Ishikawa (cell line): ENCODE results near the gene GRM7.

Experiments
- CEBPB ChIP-seq: IDR thresholded peaks from 2 replicates; pipeline ENCODE4 v1.6.1; 2012
- CREB1 ChIP-seq: IDR thresholded peaks from 2 replicates; pipeline ENCODE4 v1.6.1; 2012; ENCODE audit warnings: low read depth
- EGR1 ChIP-seq: IDR thresholded peaks from 2 replicates; pipeline ENCODE4 v1.6.1; 2012
- EP300 ChIP-seq: IDR thresholded peaks from 2 replicates; pipeline ENCODE4 v1.6.1; 2012; ENCODE audit warnings: borderline replicate concordance
- FOXM1 ChIP-seq: IDR thresholded peaks from 2 replicates; pipeline ENCODE4 v1.6.1; 2012; ENCODE audit warnings: low read depth, borderline replicate concordance
- MAX ChIP-seq: IDR thresholded peaks from 2 replicates; pipeline ENCODE4 v1.6.1; 2012
- RAD21 ChIP-seq: IDR thresholded peaks from 2 replicates; pipeline ENCODE4 v1.6.1; 2012; ENCODE audit warnings: low read depth
- REST ChIP-seq: IDR thresholded peaks from 2 replicates; pipeline ENCODE4 v1.6.1; 2012; ENCODE audit warnings: low read depth, mild to moderate bottlenecking
- TAF1 ChIP-seq: IDR thresholded peaks from 2 replicates; pipeline ENCODE4 v1.6.1; 2012; ENCODE audit warnings: low read depth, mild to moderate bottlenecking
- TCF12 ChIP-seq: IDR thresholded peaks from 2 replicates; pipeline ENCODE4 v1.6.1; 2012; ENCODE audit warnings: low read depth
- USF1 ChIP-seq: IDR thresholded peaks from 2 replicates; pipeline ENCODE4 v1.6.1; 2012
- YY1 ChIP-seq: IDR thresholded peaks from 2 replicates; pipeline ENCODE4 v1.6.1; 2012; ENCODE audit warnings: low read depth

- TF ChIP-seq YY1 (no peak), CREB1 (no peak), REST (no peak), CEBPB (no peak), MAX (no peak), TAF1 (no peak), EGR1 (no peak), USF1 (no peak), RAD21 (no peak), TCF12 (no peak), FOXM1 (no peak), EP300 (no peak)
These were observed 105.0 kb downstream of the GRM7 start for GRCh38 chr3:6965881-6966280.
